Liver (tissue), 9 donors: ENCODE data around the gene CRK. TPM values are rescaled to one million over a fixed set of nuclear protein-coding genes. Genes with fewer than 3 reads are reported as not detected.

Experiments used
- DNase-seq: peaks from one replicate; pipeline ENCODE4 v3.0.0-alpha.2; 2017; ENCODE audit warnings: low spot score
- H3K27ac ChIP-seq, 2 donors: one replicate each; pipeline ENCODE4 v1.7.0; 2013; ENCODE audit warnings: inconsistent platforms in 2 of 2, low read length in 2 of 2, control low read depth in 1 of 2, low read depth in 1 of 2, mild to moderate bottlenecking in 1 of 2
- H3K27me3 ChIP-seq, 4 donors: one replicate each; pipeline versions ENCODE4 v1.6.1 to v1.7.0; 2013; ENCODE audit warnings: low read length in 3 of 4, inconsistent platforms in 1 of 4, mild to moderate bottlenecking in 1 of 4, moderate library complexity in 1 of 4; ENCODE audit not compliant: control insufficient read depth in 4 of 4, insufficient read depth in 4 of 4
- H3K36me3 ChIP-seq, 4 donors: one replicate each; pipeline versions ENCODE4 v1.6.1 to v1.7.0; 2013; ENCODE audit warnings: low read length in 3 of 4, mild to moderate bottlenecking in 3 of 4, low read depth in 1 of 4, moderate library complexity in 1 of 4; ENCODE audit not compliant: control insufficient read depth in 4 of 4, insufficient read depth in 3 of 4
- H3K4me1 ChIP-seq, 4 donors: one replicate each; pipeline versions ENCODE4 v1.6.1 to v1.7.0; 2013; ENCODE audit warnings: low read length in 3 of 4, mild to moderate bottlenecking in 3 of 4, moderate library complexity in 1 of 4; ENCODE audit not compliant: control insufficient read depth in 4 of 4, insufficient read depth in 4 of 4
- H3K4me3 ChIP-seq, 3 donors: one replicate each; pipeline versions ENCODE4 v1.6.1 to v1.7.0; 2013; ENCODE audit warnings: low read length in 3 of 3, control low read depth in 1 of 3, low read depth in 1 of 3, mild to moderate bottlenecking in 1 of 3
- H3K9ac ChIP-seq, 2 donors: one replicate each; pipeline ENCODE4 v1.7.0; 2013; ENCODE audit warnings: low read length in 2 of 2, mild to moderate bottlenecking in 2 of 2, moderate library complexity in 2 of 2, control low read depth in 1 of 2, low read depth in 1 of 2
- H3K9me3 ChIP-seq, 4 donors: one replicate each; pipeline versions ENCODE4 v1.6.1 to v1.7.0; 2013; ENCODE audit warnings: low read length in 3 of 4; ENCODE audit not compliant: control insufficient read depth in 4 of 4
- ATF3 ChIP-seq: IDR thresholded peaks from 2 replicates; pipeline ENCODE4 v1.6.1; 2016; ENCODE audit warnings: antibody characterized with exemption
- CTCF ChIP-seq: fragments of 150-350 bp; IDR thresholded peaks from 2 replicates; pipeline ENCODE4 v1.5.1; 2017; ENCODE audit warnings: improper control_type of control experiment, low read depth, low read length; ENCODE audit not compliant: missing input control
- EGR1 ChIP-seq, 2 donors: IDR thresholded peaks; 2 replicates each; pipeline ENCODE4 v1.6.1; 2016 to 2018; ENCODE audit warnings: antibody characterized with exemption in 2 of 2, low read depth in 2 of 2
- FOXA1 ChIP-seq: IDR thresholded peaks from 2 replicates; pipeline ENCODE4 v1.6.1; 2016; ENCODE audit warnings: antibody characterized with exemption
- FOXA2 ChIP-seq: IDR thresholded peaks from 2 replicates; pipeline ENCODE4 v1.6.1; 2016; ENCODE audit warnings: antibody characterized with exemption
- GABPA ChIP-seq, 2 donors: IDR thresholded peaks in 1 of 2; conservative IDR thresholded peaks in 1 of 2; 2 replicates each; pipeline ENCODE4 v1.6.1; 2016; ENCODE audit warnings: antibody characterized with exemption in 2 of 2, mild to moderate bottlenecking in 1 of 2, moderate library complexity in 1 of 2
- HNF4A ChIP-seq, 2 donors: conservative IDR thresholded peaks; 2 replicates each; pipeline ENCODE4 v1.6.1; 2016; ENCODE audit warnings: antibody characterized with exemption in 2 of 2, mild to moderate bottlenecking in 2 of 2
- HNF4G ChIP-seq: IDR thresholded peaks from 2 replicates; pipeline ENCODE4 v1.6.1; 2016; ENCODE audit warnings: antibody characterized with exemption
- JUND ChIP-seq, 2 donors: IDR thresholded peaks; 2 replicates each; pipeline ENCODE4 v1.6.1; 2016; ENCODE audit warnings: antibody characterized with exemption in 2 of 2
- MAX ChIP-seq: IDR thresholded peaks from 2 replicates; pipeline ENCODE4 v1.6.1; 2016; ENCODE audit warnings: antibody characterized with exemption
- NR2F2 ChIP-seq: IDR thresholded peaks from 2 replicates; pipeline ENCODE4 v1.6.1; 2016; ENCODE audit warnings: antibody characterized with exemption
- RAD21 ChIP-seq, 2 donors: IDR thresholded peaks; 2 replicates each; pipeline ENCODE4 v1.6.1; 2016; ENCODE audit warnings: antibody characterized with exemption in 2 of 2, mild to moderate bottlenecking in 2 of 2
- REST ChIP-seq: IDR thresholded peaks from 2 replicates; pipeline ENCODE4 v1.6.1; 2016; ENCODE audit warnings: antibody characterized with exemption, mild to moderate bottlenecking
- RXRA ChIP-seq, 2 donors: IDR thresholded peaks; 2 replicates each; pipeline ENCODE4 v1.6.1; 2017 to 2018; ENCODE audit warnings: antibody characterized with exemption in 2 of 2, mild to moderate bottlenecking in 1 of 2
- SP1 ChIP-seq: IDR thresholded peaks from 2 replicates; pipeline ENCODE4 v1.6.1; 2018; ENCODE audit warnings: antibody characterized with exemption, mild to moderate bottlenecking
- TAF1 ChIP-seq: conservative IDR thresholded peaks from 2 replicates; pipeline ENCODE4 v1.6.1; 2016; ENCODE audit warnings: antibody characterized with exemption, mild to moderate bottlenecking
- YY1 ChIP-seq: IDR thresholded peaks from 2 replicates; pipeline ENCODE4 v1.6.1; 2016; ENCODE audit warnings: antibody characterized with exemption, mild to moderate bottlenecking
- ZBTB33 ChIP-seq: IDR thresholded peaks from 2 replicates; pipeline ENCODE4 v1.6.1; 2016; ENCODE audit warnings: antibody characterized with exemption
- WGBS: extraction: QIAGEN DNeasy Blood & Tissue Kit; methylation state at CpG from one replicate; pipeline ENCODE4 v1.1.7; 2013; 5-methylcytosine and 5-hydroxymethylcytosine counted together
- polyA plus RNA-seq, 2 donors: library from polyadenylated mRNA; stranded (reverse) in 1 of 2; unstranded in 1 of 2; fragments of 200-250 nt in 1 of 2; fragments of >200 nt in 1 of 2; fragmentation: Nextera tagmentation in 1 of 2; extraction: Ambion mirVana in 1 of 2; gene quantifications; one replicate each; pipeline versions ENCODE4 v1.2.1 to v1.2.3, GENCODE V29; 2013 to 2015
- total RNA-seq, 2 donors: library from RNA; depleted of rRNA; stranded (reverse); fragments of >200 nt; gene quantifications; one replicate each; pipeline ENCODE4 v1.2.3, GENCODE V29; 2014
- donor health status: healthy.
- donor health status: healthy.
- donor health status: healthy.
- donor health status: healthy.
- donor health status: healthy.

CRK gene
- total and polyA plus RNA-seq, 4 donors = 29.5 to 69.9 (median 34.8) TPM

GRCh38 chr17:1416414-1416813, 39.6 kb downstream of the CRK start:
- Histone ChIP-seq H3K27me3 (no peaks in the 10 kb centered on the region), H3K4me1 (peaks cover 0 to 18% (median 10%) of the 10 kb centered on the region in 4 donors), H3K27ac (no peak overlapping the region), H3K9ac (no peak overlapping the region), H3K9me3 (no peaks in the 10 kb centered on the region), H3K36me3 (peaks cover 2 to 14% (median 4%) of the 10 kb centered on the region in 4 donors), H3K4me3 (no peak overlapping the region)
- no peak for TF ChIP-seq HNF4A (conservative IDR thresholded peaks at IDR 0.05)
- no peak for TF ChIP-seq MAX
- no peak for TF ChIP-seq JUND (IDR thresholded peaks at IDR 0.05)
- no peak for TF ChIP-seq RXRA (IDR thresholded peaks at IDR 0.05)
- no peak for TF ChIP-seq RAD21 (IDR thresholded peaks at IDR 0.05)
- 97% methylated on average over 5 of the region's 5 CpGs for WGBS
- DNase-seq = no peak

GRCh38 chr17:1414634-1415033, 41.4 kb downstream of the CRK start:
- no peak overlapping the region for H3K27ac ChIP-seq
- WGBS = 80% methylated on average over 10 of the region's 10 CpGs
- H3K27me3 ChIP-seq = no peaks in the 10 kb centered on the region
- no peaks in the 10 kb centered on the region for H3K36me3 ChIP-seq
- H3K9ac ChIP-seq = no peak overlapping the region
- H3K9me3 ChIP-seq = no peaks in the 10 kb centered on the region
- no peak for DNase-seq
- H3K4me1 ChIP-seq = peaks cover 0 to 18% (median 10%) of the 10 kb centered on the region in 4 donors
- TF ChIP-seq ATF3 (no peak), YY1 (no peak), EGR1 (IDR thresholded peaks at IDR 0.05; ENCODE audit: low read depth in 2 of 2) (no peak), TAF1 (no peak), ZBTB33 (no peak), HNF4A (conservative IDR thresholded peaks at IDR 0.05) (no peak), GABPA (IDR thresholded peaks at IDR 0.05 in 1 of 2, conservative IDR thresholded peaks at IDR 0.05 in 1 of 2) (no peak), FOXA1 (no peak), RXRA (IDR thresholded peaks at IDR 0.05) (no peak), RAD21 (IDR thresholded peaks at IDR 0.05) (no peak), JUND (IDR thresholded peaks at IDR 0.05) (no peak), HNF4G (no peak), REST (no peak), MAX (no peak), FOXA2 (no peak), NR2F2 (no peak), SP1 (no peak), CTCF (no peak)
- no peak overlapping the region for H3K4me3 ChIP-seq
